ENCODE results near the gene SMPDL3A. TPM values are rescaled to one million over a fixed set of nuclear protein-coding genes. Genes with fewer than 3 reads are reported as not detected.

The SMPDL3A gene
- total RNA-seq, 1 donor from 2014 or later, result 8.4 TPM

- DNase-seq (ENCODE audit: low read depth), result no peak
Measured at GRCh38 chr6:122778302-122778701, 10.8 kb upstream of the SMPDL3A start.

- DNase-seq (ENCODE audit: low read depth), result no peak
Measured at GRCh38 chr6:122778985-122779661, 9.9 kb upstream of the SMPDL3A start.

- no peak for DNase-seq (ENCODE audit: low read depth)
Measured at GRCh38 chr6:122779667-122780066, 9.4 kb upstream of the SMPDL3A start, which contains the start of gene FABP7. TSS of gene FABP7 (plus strand) at chr6:122779716. CDS start at chr6:122779795, 79 bp downstream.

GRCh38 chr6:122780114-122780513 lies 8.9 kb upstream of the SMPDL3A start:
- no peak for DNase-seq (ENCODE audit: low read depth)

GRCh38 chr6:122781716-122782115 lies 7.3 kb upstream of the SMPDL3A start:
- DNase-seq (ENCODE audit: low read depth), result no peak

DNA sequence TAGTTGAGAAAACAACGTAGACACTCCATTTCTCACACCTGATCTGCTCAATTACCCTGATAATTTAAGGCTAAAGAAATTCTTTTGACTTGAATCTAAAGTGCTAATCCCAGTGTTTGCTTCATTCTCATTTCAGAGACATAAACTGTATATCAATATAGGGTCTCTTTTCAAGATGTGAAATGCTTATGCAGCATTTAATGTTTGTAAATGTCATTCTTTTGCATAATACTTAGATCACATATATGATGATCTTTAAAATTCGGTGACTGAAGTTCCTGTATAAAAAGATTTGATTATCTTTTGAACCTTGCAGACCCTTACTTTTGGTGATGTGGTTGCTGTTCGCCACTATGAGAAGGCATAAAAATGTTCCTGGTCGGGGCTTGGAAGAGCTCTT lies 5.7 kb upstream of the SMPDL3A start:
- no peak for DNase-seq (ENCODE audit: low read depth)

DNA sequence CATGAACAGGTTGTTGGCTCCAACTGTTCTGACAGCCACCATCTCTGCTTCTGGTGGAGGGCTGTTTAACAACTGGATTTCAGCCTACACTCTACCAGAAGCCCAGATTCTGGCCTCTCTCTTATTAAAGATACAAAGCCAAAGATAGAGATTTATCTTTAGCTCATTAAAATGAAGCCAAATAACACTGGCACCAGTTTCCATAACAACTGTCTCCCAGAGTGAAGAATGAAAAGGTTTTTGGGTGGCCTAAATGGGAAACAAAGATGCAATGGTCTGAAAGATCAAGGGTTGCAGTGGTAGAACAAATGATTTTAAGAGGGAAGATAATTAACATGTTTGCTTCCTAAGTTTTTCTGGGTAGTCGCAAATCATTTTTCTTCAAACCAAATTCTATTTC lies 3.2 kb upstream of the SMPDL3A start:
- no peak for DNase-seq (ENCODE audit: low read depth)

DNA sequence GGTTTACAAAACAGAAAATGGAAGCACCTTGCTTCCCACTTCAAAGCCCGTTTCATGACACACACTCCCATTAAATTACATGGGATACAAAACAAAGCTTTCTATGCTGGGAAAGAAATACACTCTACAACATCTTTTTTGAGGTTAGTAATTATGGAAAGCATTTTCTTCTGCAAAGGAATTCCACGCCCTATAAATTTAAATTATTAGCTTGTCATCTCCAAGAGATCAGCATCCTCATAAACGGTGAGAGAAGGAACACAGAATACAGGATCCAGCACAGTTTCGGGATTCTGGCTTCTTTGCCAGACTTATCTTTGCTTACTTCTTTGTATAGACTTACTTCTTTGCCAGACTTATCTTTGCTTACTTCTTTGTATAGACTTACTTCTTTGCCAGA lies 1.3 kb upstream of the SMPDL3A start:
- DNase-seq (ENCODE audit: low read depth), result no peak

DNA sequence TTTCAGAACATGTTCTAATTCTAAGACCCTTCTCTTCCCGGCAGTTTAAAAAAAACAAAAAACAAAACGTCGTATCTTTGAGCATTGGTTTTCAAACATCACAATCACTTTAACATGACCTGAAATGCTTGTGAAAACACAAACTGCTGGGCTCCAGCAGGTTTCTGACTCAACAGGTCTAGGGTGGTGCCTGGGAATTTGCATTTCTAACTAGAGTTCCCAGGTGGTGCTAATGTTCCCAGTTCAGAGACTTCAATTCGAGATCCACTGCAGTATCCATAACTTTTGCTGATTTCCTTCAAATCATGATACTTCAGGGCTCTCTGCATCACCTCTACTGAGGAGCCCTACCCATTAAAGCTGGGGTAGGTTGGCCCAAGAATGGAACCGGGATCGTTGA lies 850 bp upstream of the SMPDL3A start:
- no peak for DNase-seq (ENCODE audit: low read depth)

- DNase-seq (ENCODE audit: low read depth), result peak; percentile 68
Measured at GRCh38 chr6:122788663-122789181, 336 bp upstream of the SMPDL3A start.

- no peak for DNase-seq (ENCODE audit: low read depth)
Measured at GRCh38 chr6:122790028-122790422, 967 bp downstream of the SMPDL3A start.

DNA sequence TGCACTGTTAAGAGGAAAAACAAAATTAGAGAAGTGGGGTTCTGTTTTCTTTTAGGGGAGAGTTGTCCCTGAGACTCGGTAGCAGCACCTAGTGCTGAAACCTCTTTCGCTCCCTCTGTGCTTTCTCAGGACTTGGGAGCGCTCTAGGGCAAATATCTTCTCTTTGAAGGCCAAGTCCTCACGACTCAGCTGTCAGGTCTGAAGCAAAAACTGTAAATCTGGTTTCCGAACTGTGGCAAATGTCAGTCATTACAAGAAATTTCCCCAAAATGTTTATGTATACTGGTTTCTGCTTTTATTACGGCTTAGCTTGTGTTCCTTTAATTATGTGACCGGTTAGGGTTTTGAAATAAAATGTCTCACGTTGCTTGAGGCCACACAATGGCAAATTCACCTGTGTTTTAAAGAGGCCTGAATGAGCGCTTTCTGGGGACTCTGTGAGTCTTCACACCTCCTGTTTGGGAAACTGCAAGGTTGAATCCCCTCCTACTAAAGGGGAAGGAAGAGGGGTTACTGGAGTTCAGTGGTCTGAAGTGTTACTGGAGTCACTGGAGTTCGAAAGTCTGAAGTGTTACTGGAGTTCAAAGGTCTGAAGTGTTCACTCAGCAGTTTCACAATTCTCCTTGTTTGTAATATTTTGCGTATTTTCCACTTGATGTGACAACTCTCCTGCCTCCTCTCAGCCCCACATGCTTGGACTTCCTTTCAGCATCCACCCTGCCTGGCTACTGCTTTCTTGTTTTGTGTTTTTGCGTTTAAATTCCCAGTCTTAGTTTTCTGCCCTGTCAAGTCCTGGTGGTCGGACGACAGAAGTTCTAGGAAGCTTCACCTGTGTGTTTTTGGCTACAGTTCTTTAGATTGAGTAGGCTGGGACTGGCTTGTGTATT lies 1.6 kb downstream of the SMPDL3A start:
- peak; percentile 72 for DNase-seq (ENCODE audit: low read depth)

DNA sequence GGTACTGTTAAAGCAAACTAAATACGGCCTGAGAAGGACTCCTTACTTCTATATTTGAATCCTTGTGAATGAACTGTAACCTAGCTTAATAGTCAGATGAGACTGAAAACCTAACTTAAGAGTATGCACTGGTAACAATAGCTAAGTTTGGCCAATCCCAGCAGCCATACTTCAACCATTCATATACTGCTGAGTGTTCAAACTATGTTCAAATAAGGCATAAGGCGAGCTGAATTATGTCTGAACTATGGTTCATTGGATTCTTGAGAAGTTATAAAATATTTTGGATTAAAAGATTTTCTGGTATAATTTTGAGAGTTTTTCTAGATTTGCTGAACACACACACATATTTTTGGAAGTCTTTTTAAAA lies 2.2 kb downstream of the SMPDL3A start:
- no peak for DNase-seq (ENCODE audit: low read depth)

GRCh38 chr6:122792766-122793165 lies 3.7 kb downstream of the SMPDL3A start:
- DNase-seq (ENCODE audit: low read depth), result no peak

DNA sequence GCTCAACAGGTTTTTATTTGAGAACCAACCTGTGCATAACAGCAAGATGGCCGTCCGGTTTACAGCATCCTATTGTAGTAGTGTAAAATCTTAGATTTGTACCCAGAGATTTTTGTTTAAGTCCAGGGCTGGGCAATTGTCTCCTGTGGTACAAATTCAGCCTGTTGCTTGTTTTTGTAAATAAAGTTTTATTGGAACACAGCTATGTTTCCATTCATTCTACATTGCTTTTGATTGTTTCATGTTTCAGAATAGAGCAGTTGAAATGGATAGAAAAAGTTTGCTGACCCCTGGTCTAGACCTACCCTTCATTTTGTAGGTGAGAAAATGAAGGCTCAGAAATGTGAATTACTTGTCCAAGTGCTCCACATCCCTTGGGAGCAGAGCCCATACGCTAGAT lies 8.5 kb downstream of the SMPDL3A start:
- no peak for DNase-seq (ENCODE audit: low read depth)

- peak; percentile 96 for DNase-seq (ENCODE audit: low read depth)
Measured at GRCh38 chr6:122798099-122798641, 9.1 kb downstream of the SMPDL3A start.

GRCh38 chr6:122799140-122799745 lies 10.2 kb downstream of the SMPDL3A start:
- no peak for DNase-seq (ENCODE audit: low read depth)

DNA sequence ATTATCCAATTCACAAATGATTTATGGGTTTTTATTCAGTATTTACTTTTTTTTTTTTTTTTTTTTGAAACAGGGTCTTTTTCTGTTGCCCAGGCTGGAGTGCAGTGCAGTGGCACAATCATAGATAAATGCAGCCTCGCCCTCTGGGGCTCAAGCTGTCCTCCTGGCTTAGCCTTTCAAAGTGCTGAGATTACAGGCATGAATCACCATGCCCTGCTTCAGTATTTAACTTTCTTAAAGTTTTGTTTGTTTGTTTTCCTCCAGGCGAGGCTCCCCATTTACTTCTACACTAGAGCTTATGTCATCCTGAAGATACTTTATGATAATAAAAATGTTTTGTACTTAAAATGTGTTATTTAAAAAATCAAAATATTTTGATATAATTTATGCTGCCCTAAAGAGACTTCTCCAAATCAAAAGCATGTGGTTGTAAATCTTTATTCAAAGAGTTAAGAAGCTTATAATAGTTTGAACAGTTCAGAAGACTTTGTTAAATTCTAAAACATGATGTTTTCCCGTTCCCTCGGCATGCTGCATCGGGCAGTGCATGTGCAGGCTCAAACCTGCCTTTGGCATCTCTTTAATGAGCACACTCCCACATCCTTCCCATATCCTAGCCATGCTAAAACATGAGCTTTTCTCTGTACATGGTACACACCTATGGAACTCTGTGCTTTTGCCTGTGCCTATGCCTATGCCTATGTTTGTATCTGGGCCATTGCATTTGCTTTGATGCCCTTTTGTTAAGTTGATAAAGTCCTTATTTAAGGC lies 11.0 kb downstream of the SMPDL3A start:
- DNase-seq (ENCODE audit: low read depth), result peak; percentile 35

DNA sequence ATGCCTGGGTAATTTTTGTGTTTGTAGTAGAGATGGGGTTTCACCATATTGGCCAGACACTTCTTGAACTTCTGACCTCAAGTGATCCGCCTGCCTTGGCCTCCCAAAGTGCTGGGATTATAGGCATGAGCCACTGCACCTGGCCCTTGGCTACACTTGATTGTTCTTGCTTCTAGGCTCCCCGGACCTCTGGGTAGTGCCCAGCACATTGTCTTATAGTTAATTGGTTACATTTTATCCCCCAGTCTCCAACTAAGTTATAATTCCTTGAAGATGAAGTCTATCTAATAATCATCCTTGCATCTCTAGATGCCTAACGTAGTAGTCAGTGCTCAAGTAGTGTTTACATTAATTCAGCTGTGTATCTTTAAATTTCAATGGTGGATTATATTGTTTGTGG lies 11.8 kb downstream of the SMPDL3A start:
- DNase-seq (ENCODE audit: low read depth), result peak; percentile 33

- DNase-seq (ENCODE audit: low read depth), result no peak
Measured at GRCh38 chr6:122801397-122801796, 12.3 kb downstream of the SMPDL3A start.

DNA sequence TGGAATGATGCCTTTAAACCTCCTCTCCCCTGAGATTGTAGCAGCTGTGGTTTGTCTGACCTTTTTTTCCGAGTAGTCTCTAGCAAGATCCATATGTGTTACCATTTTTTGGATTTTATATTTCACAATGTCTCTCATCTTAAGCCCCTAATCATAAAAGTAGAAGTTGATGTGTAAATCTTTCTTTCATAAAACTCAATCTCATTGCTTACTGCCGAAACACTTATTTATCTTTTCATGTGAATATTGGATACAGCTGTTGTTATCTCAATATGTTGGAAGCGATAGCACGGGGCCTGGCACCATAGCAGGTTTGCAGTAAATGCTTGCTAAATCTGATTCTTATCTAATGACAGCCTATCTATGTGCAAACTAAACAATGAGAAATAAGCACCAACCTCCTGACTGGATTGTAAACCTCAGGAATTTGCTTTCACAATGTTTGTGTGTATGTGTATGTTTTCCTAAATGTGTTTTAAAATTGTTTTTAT lies 14.2 kb downstream of the SMPDL3A start:
- peak; percentile 46 for DNase-seq (ENCODE audit: low read depth)
